Body of pancreas (tissue), 4 donors: Measurements from ENCODE around the gene ISG20.

Experiments
- POLR2A ChIP-seq, 3 donors: fragments of 450-650 bp; IDR thresholded peaks; one replicate each; pipeline ENCODE4 v1.6.1; 2016; ENCODE audit warnings: antibody characterized with exemption in 3 of 3, mild to moderate bottlenecking in 2 of 3
- TF ChIP-seq, protein P1 (sequence below), 7 experiments: fragments of 450-650 bp in 4 of 7; fragments of 200-600 bp in 3 of 7; sonication (generic) in 3 of 7; IDR thresholded peaks; one replicate each; pipeline ENCODE4 v1.5.1; 2016 to 2019; ENCODE audit warnings: antibody characterized with exemption in 7 of 7

GRCh38 chr15:88605189-88606069 is 33.4 kb upstream of the ISG20 start:
- TF ChIP-seq POLR2A (IDR thresholded peaks at IDR 0.05): no peak
- TF ChIP-seq, protein P1, sequence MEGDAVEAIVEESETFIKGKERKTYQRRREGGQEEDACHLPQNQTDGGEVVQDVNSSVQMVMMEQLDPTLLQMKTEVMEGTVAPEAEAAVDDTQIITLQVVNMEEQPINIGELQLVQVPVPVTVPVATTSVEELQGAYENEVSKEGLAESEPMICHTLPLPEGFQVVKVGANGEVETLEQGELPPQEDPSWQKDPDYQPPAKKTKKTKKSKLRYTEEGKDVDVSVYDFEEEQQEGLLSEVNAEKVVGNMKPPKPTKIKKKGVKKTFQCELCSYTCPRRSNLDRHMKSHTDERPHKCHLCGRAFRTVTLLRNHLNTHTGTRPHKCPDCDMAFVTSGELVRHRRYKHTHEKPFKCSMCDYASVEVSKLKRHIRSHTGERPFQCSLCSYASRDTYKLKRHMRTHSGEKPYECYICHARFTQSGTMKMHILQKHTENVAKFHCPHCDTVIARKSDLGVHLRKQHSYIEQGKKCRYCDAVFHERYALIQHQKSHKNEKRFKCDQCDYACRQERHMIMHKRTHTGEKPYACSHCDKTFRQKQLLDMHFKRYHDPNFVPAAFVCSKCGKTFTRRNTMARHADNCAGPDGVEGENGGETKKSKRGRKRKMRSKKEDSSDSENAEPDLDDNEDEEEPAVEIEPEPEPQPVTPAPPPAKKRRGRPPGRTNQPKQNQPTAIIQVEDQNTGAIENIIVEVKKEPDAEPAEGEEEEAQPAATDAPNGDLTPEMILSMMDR (IDR thresholded peaks at IDR 0.05): no peak
